NT2/D1 (cell line): ENCODE results near the gene ARHGAP22.

Experiments used
- DNase-seq: peaks from one replicate; pipeline ENCODE4 v3.0.0-alpha.2; 2011; ENCODE audit warnings: low read depth, low spot score
- H3K27me3 ChIP-seq: 2 replicates; pipeline ENCODE4 v1.6.0; 2011; ENCODE audit warnings: mild to moderate bottlenecking; ENCODE audit not compliant: insufficient read length, insufficient read depth
- H3K36me3 ChIP-seq: 2 replicates; pipeline ENCODE4 v1.6.1; 2011; ENCODE audit warnings: mild to moderate bottlenecking, low read length, mixed read lengths; ENCODE audit not compliant: insufficient read depth, insufficient read length
- H3K4me1 ChIP-seq: 2 replicates; pipeline ENCODE4 v1.5.1; 2011; ENCODE audit not compliant: insufficient read depth, insufficient read length
- H3K4me3 ChIP-seq: 2 replicates; pipeline ENCODE4 v1.5.1; 2011; ENCODE audit warnings: low read depth; ENCODE audit not compliant: insufficient read length
- H3K9ac ChIP-seq: 2 replicates; pipeline ENCODE4 v1.6.0; 2011; ENCODE audit warnings: low read depth; ENCODE audit not compliant: insufficient read length
- H3K9me3 ChIP-seq: 2 replicates; pipeline ENCODE4 v1.5.1; 2011; ENCODE audit warnings: mild to moderate bottlenecking, low read length; ENCODE audit not compliant: insufficient read depth
- SUZ12 ChIP-seq: IDR thresholded peaks from 2 replicates; pipeline ENCODE4 v1.6.1; 2011; ENCODE audit not compliant: insufficient read length, insufficient read depth; ENCODE audit errors: extremely low read depth
- YY1 ChIP-seq: IDR thresholded peaks from 2 replicates; pipeline ENCODE4 v1.6.1; 2011; ENCODE audit not compliant: insufficient read length, insufficient read depth
- ZNF274 ChIP-seq: IDR thresholded peaks from 2 replicates; pipeline ENCODE4 v1.6.1; 2011; ENCODE audit warnings: mild to moderate bottlenecking, low read depth, low read length

The ARHGAP22 gene

DNA sequence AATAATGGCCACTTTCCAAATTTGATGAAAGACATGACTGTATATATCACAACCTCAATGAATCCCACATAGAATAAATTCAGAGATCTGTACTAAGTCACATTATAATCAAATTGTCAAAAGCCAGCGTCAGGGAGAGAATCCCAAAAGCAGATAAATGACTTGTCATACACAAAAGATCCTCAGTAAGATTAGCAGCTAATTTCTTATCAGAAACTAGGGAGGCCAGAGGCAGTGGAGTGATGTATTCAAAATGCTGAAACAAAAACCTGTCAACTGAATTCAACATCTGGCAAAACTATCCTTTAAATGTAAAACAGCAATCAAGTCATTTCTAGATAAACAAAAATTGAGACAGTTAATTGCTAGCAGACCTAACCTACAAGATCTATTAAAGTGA is 11.6 kb upstream of the ARHGAP22 start:
- Histone ChIP-seq H3K4me3 (no peak overlapping the region), H3K9me3 (no peaks in the 10 kb centered on the region), H3K36me3 (no peaks in the 10 kb centered on the region), H3K9ac (no peak overlapping the region), H3K4me1 (no peaks in the 10 kb centered on the region), H3K27me3 (no peaks in the 10 kb centered on the region)
- TF ChIP-seq ZNF274 (no peak), SUZ12 (no peak), YY1 (no peak)
- DNase-seq, result no peak

DNA sequence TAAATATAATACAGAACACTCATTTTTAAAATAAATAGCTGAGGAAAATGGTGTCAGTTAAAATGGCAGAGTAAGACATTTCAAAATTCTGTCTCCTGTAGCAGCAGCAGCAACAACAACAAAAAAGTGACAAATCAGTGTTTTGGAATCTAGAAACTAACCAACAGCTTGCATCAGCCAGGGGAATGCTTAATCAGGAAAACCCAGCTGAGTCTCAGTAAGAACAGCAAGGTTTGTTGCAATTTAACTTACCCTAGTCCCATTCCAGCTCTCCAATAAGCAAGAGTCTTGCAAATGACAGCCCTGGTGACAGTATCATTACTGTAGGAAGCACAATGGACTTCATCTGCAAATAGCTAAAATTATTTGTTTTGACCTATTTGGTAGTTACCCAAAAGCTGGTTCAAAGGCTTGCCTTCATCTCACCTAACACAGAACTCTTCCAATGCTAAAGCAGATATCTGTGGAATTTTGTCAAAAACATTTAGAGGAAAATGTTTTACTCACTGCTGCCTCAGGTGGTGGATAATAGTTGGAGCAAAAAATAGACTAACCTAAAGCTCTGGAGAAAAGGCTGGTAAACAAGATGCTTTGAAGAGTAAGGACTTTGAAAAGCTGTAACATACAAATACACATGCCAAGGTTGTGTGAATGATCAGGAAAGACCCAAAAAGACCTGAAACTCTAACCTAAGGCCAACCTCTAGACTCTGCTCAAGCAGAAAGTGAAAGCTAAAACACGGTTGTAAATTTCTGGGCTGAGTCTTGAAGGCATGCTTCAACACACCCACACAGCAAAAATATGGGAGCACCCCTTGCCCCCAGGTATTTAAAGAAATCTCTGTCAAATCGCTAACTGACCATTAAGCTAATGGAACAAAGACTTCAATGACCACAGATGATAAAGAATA is 9.9 kb upstream of the ARHGAP22 start:
- no peak for DNase-seq
- H3K27me3 ChIP-seq, result no peaks in the 10 kb centered on the region
- H3K9me3 ChIP-seq, result no peaks in the 10 kb centered on the region
- no peak overlapping the region for H3K9ac ChIP-seq
- H3K4me3 ChIP-seq, result no peak overlapping the region
- H3K36me3 ChIP-seq, result no peaks in the 10 kb centered on the region
- no peak for TF ChIP-seq SUZ12
- no peak for TF ChIP-seq YY1
- TF ChIP-seq ZNF274, result no peak
- peaks cover 1% of the 10 kb centered on the region for H3K4me1 ChIP-seq

DNA sequence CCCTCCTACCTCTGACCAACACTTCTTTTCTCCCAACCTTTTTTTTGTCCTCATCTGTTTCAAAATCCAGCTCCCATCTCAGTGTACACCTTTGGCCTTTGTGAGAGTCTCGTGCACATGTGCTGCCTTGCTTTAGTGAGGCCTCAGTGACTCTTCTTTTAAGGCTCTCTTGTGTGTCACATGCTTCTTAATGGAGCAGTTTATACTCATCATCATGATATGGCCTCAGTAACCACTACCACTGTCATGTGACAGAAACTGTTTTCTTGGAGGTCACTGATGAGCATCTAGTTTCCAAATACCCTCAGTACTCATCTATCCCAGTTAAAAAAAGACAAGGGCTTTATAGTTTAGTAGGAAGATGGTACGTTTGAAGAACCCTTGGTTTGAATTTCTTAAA is 8.1 kb upstream of the ARHGAP22 start:
- Histone ChIP-seq H3K4me1 (peaks cover 4% of the 10 kb centered on the region), H3K9ac (no peak overlapping the region)
- DNase-seq, result no peak

DNA sequence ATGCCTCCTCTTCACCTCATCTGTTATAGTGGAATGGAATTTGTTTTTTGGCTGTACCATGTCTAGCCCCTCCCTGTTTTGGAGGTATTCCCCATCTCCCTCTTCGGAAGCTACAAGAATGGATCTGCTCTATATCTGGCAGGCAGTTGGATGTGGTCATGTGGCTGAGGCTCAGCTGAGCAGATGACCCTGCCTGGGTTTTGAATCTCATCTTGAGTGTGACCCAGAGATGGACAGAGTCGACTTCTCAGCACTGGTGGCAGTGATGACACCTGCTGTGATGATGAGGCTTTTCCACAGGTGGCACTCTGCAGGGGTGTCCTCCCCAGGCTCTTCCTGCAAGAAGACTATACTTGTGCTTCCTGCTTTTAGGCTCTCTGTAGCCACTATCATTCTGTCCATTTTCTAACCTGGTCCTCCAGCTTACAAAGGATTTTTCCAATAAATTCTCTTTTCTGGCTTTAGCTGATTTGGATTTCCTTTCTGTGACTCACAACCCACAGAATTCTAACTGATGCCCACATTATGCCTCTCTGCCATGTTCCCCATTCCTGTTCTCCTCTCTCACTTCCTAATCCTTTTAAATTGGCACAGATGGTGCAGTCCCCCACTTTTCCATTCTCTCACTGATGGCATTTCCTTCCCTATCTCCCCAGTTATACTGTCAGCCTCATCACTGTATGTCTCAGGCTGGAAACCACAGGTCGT is 7.5 kb upstream of the ARHGAP22 start:
- no peak for TF ChIP-seq ZNF274
- TF ChIP-seq YY1, result no peak
- TF ChIP-seq SUZ12, result no peak
- no peak overlapping the region for H3K4me3 ChIP-seq
- DNase-seq, result no peak
- no peak overlapping the region for H3K9ac ChIP-seq
- H3K4me1 ChIP-seq, result peaks cover 4% of the 10 kb centered on the region
- H3K27me3 ChIP-seq, result no peaks in the 10 kb centered on the region
- no peaks in the 10 kb centered on the region for H3K36me3 ChIP-seq
- no peaks in the 10 kb centered on the region for H3K9me3 ChIP-seq

More for the DNA sequence above, 8.1 kb upstream of the ARHGAP22 start:
- TF ChIP-seq YY1 (no peak), ZNF274 (no peak), SUZ12 (no peak)
- Histone ChIP-seq H3K4me3 (no peak overlapping the region), H3K9me3 (no peaks in the 10 kb centered on the region), H3K36me3 (no peaks in the 10 kb centered on the region), H3K27me3 (no peaks in the 10 kb centered on the region)

DNA sequence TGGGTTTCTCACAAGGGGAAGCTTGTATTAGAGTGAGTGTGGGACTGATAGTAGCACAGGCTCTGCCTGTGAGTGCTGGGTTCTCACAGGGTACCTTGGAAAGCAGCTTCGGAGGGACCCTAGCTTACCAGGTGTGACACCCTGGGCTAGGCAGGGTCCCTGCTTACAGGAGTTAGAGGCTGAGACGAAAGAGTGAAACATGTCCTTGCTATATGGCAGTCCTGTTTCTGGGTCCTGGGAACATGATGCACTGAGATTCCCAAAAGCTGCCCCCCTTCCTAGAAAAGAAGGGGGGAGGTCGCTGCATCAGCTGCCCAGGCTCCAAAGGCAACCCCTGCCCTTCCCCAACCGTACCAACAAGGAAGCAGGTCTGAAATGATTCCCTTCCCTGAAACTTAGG is 6.3 kb upstream of the ARHGAP22 start:
- no peak for DNase-seq
- Histone ChIP-seq H3K4me1 (peaks cover 4% of the 10 kb centered on the region), H3K27me3 (peaks cover 9% of the 10 kb centered on the region), H3K36me3 (no peaks in the 10 kb centered on the region), H3K9ac (no peak overlapping the region), H3K9me3 (no peaks in the 10 kb centered on the region), H3K4me3 (no peak overlapping the region)
- no peak for TF ChIP-seq SUZ12
- no peak for TF ChIP-seq ZNF274
- no peak for TF ChIP-seq YY1

DNA sequence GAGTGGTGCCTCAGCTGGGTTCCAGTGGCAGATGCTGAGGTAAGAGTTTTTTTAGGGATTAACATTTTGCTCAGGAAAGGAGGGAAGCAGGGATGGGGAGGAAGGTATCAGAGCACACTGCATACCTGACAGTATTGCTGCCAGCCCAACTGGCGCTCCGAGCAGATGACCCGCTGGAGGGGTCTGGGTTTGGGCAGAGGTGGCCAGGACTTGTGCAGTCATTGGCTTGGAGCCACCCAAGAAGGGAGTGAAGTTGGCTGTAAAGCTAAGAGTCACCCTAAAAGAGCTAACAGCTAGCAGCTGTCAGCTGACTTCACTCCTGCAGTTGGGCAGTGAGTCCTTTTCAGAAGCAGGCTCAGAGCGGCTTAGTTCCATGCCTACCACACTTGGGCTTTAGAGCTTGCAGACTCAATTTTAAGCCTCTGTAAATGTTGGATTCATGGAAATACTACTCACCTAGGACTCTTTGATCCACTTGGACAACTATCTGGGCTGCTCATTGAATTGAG is 5.8 kb upstream of the ARHGAP22 start:
- Histone ChIP-seq H3K27me3 (peaks cover 14% of the 10 kb centered on the region), H3K36me3 (no peaks in the 10 kb centered on the region), H3K4me3 (no peak overlapping the region), H3K9me3 (no peaks in the 10 kb centered on the region), H3K9ac (no peak overlapping the region), H3K4me1 (peaks cover 4% of the 10 kb centered on the region)
- TF ChIP-seq SUZ12 (no peak), YY1 (no peak), ZNF274 (no peak)
- DNase-seq, result no peak

DNA sequence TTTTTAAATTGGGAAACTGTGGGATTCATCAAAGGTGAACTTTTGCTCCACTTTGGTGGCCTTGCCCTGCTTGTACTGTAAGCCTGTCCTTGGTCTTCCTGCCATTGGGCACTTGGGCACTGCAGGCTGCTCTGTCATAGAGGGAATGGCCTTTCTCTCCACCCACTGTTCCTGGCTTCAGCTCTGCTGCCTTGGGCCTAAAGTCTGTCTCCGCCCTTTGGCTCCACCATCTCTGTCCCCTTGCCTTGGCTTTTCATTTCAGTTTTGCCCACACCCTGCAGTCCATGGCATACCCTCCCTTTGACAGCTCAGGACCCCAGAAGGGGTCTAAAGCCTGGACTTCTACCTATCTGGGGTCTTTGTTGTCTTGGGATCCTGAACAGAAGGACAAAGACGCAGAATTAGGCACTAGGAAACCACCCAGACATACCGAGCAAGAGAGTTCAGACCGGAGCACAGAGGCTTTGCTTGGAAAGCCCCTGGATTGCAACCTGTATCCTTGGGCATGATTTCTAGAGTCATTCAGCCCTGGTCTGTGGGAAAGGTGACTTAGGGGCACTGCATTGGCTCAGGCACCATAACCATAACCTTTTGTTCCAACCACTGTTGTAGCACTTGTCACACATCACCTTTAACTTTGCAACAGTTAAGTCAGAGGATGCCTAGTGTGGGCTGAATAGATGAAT is 5.2 kb upstream of the ARHGAP22 start:
- no peak for DNase-seq
- Histone ChIP-seq H3K9me3 (no peaks in the 10 kb centered on the region), H3K36me3 (no peaks in the 10 kb centered on the region), H3K4me3 (no peak overlapping the region), H3K27me3 (peaks cover 20% of the 10 kb centered on the region), H3K9ac (no peak overlapping the region), H3K4me1 (peaks cover 4% of the 10 kb centered on the region)
- TF ChIP-seq SUZ12 (no peak), YY1 (no peak), ZNF274 (no peak)
